Fibroblast of lung (primary cell): ENCODE measurements around the gene ATF7IP.

Source experiments
- EZH2 ChIP-seq: IDR thresholded peaks from 2 replicates; pipeline ENCODE4 v1.5.1; 2012; ENCODE audit warnings: low read length, control low read depth, mild to moderate bottlenecking; ENCODE audit errors: missing control alignments
- TF ChIP-seq, protein P1 (sequence below), 2 donors: IDR thresholded peaks in 1 of 2; conservative IDR thresholded peaks in 1 of 2; 1 replicate in 1 of 2; 2 replicates in 1 of 2; pipeline ENCODE4 v1.5.1; 2011 to 2012; ENCODE audit warnings: low read length in 2 of 2, control low read depth in 1 of 2, inconsistent platforms in 1 of 2, low read depth in 1 of 2, mild to moderate bottlenecking in 1 of 2

DNA sequence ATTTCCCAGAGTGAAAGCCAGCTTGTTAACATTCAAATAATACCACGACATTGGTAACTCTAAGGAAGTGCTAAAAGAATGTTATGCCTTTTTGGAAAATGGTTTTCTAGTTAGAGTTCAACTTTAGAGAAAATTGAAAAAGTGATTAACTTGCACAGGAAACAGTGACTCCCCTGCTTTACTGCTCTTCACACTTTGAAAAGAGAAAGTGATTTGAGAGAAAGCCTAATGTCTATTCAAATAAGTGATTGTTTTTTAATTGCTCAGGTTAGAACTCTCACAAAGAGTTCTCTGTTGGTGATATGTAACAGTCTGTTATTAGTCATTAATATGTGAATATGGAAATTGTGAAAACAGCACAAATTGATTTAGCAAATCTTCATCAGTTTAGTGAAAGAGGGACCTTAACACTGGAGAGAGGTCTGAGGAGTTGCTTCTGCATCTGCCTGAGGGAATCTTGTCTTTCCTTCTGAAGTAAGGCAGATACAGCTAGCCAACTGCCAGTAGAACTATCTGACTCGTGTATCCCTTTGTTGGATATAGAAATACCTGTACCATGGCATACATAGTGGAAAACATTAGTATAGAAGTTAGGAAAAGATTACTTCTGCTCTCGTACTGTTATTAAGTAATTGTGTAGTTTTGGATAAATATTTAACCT, 25.5 kb downstream of the ATF7IP start:
- TF ChIP-seq, protein P1, sequence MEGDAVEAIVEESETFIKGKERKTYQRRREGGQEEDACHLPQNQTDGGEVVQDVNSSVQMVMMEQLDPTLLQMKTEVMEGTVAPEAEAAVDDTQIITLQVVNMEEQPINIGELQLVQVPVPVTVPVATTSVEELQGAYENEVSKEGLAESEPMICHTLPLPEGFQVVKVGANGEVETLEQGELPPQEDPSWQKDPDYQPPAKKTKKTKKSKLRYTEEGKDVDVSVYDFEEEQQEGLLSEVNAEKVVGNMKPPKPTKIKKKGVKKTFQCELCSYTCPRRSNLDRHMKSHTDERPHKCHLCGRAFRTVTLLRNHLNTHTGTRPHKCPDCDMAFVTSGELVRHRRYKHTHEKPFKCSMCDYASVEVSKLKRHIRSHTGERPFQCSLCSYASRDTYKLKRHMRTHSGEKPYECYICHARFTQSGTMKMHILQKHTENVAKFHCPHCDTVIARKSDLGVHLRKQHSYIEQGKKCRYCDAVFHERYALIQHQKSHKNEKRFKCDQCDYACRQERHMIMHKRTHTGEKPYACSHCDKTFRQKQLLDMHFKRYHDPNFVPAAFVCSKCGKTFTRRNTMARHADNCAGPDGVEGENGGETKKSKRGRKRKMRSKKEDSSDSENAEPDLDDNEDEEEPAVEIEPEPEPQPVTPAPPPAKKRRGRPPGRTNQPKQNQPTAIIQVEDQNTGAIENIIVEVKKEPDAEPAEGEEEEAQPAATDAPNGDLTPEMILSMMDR (conservative IDR thresholded peaks at IDR 0.05 in 1 of 2, IDR thresholded peaks at IDR 0.05 in 1 of 2; ENCODE audit: low read depth in 1 of 2, low read length in 2 of 2): no peak
- TF ChIP-seq EZH2: no peak
